ENCODE results near the gene PLCH1.

GRCh38 chr3:155647206-155647605 is 97.7 kb downstream of the PLCH1 start:
- TF ChIP-seq CTCF (conservative IDR thresholded peaks at IDR 0.05) (no peak), ZFX (IDR thresholded peaks at IDR 0.05) (no peak)

All from C4-2B (cell line).